ENCODE results near the gene FNDC8. TPM values are rescaled to one million over a fixed set of nuclear protein-coding genes. Genes with fewer than 3 reads are reported as not detected.

Gene FNDC8
- polyA plus RNA-seq, 1 of the 3 experiments (the other 2 are of a cell fraction), result not detected

GRCh38 chr17:35169835-35170363, 48.5 kb downstream of the FNDC8 start:
- POLR2A ChIA-PET, result no interaction called here
- Histone ChIP-seq H3K4me1 (ENCODE audit: control insufficient read depth in 1 of 2, insufficient read depth in 2 of 2, low read depth in 1 of 2, low read length in 1 of 2) (no peaks in the 10 kb centered on the region), H3K9me3 (no peaks in the 10 kb centered on the region), H3K36me3 (replicated peaks in 1 of 2; ENCODE audit: control insufficient read depth in 1 of 2, insufficient read depth in 2 of 2, low read length in 1 of 2) (no peaks in the 10 kb centered on the region), H3K79me2 (ENCODE audit: insufficient read depth) (no peaks in the 10 kb centered on the region), H3K27ac (ENCODE audit: low read depth in 2 of 2, low read length in 1 of 2) (no peak overlapping the region), H3K9ac (no peak overlapping the region), H3F3A (replicated peaks; ENCODE audit: insufficient read depth) (no peaks in the 10 kb centered on the region), H4K20me1 (ENCODE audit: insufficient read depth) (no peaks in the 10 kb centered on the region), H2AFZ (ENCODE audit: low read depth) (no peak overlapping the region), H3K27me3 (ENCODE audit: insufficient read depth) (peaks cover 61% of the 10 kb centered on the region; the same call in 1 of the 2 replicates), H3K4me2 (no peak overlapping the region), H3K4me3 (ENCODE audit: low read depth in 2 of 2, low read length in 1 of 2) (no peak overlapping the region), H3K9me2 (no peaks in the 10 kb centered on the region)
- DNase-seq, result no peak
- no peak for TF ChIP-seq NFIC (IDR thresholded peaks at IDR 0.05; ENCODE audit: borderline replicate concordance)
- 37% methylated on average over 15 of the region's 17 CpGs for WGBS (ENCODE audit: low lambda C conversion rate)
- CTCF ChIA-PET, result interaction anchor here (0.6 to 1.3 kb wide), 5 partner anchors 9 to 1092 kb away, joined by 3 to 4 read pairs (median 3); no protein-coding TSS in a partner anchor

- no peaks in the 10 kb centered on the region for H4K20me1 ChIP-seq (ENCODE audit: insufficient read depth)
- no peaks in the 10 kb centered on the region for H3K36me3 ChIP-seq (replicated peaks in 1 of 2; ENCODE audit: control insufficient read depth in 1 of 2, insufficient read depth in 2 of 2, low read length in 1 of 2)
- H3K27ac ChIP-seq (ENCODE audit: low read depth in 2 of 2, low read length in 1 of 2), result no peak overlapping the region
- DNase-seq, result no peak
- ChIA-PET POLR2A (no interaction called here), CTCF (interaction anchor here (0.9 to 1.3 kb wide), 3 partner anchors 10 to 368 kb away, joined by 3 to 4 read pairs (median 3); no protein-coding TSS in a partner anchor)
- no peak overlapping the region for H3K4me2 ChIP-seq
- H3K9me2 ChIP-seq, result no peaks in the 10 kb centered on the region
- no peaks in the 10 kb centered on the region for H3K9me3 ChIP-seq
- no peaks in the 10 kb centered on the region for H3K4me1 ChIP-seq (ENCODE audit: control insufficient read depth in 1 of 2, insufficient read depth in 2 of 2, low read depth in 1 of 2, low read length in 1 of 2)
- peaks cover 65% of the 10 kb centered on the region; the same call in 1 of the 2 replicates for H3K27me3 ChIP-seq (ENCODE audit: insufficient read depth)
- TF ChIP-seq CTCF (IDR thresholded peaks at IDR 0.05) (peak; percentile 47), USF2 (IDR thresholded peaks at IDR 0.05; ENCODE audit: borderline replicate concordance, low read depth, low read length) (no peak)
- H3K9ac ChIP-seq, result no peak overlapping the region
- no peak overlapping the region for H3K4me3 ChIP-seq (ENCODE audit: low read depth in 2 of 2, low read length in 1 of 2)
- H3F3A ChIP-seq (replicated peaks; ENCODE audit: insufficient read depth), result no peaks in the 10 kb centered on the region
- whole genome bisulfite sequencing (ENCODE audit: low lambda C conversion rate), result 28% methylated on average over 18 of the region's 18 CpGs
- H3K79me2 ChIP-seq (ENCODE audit: insufficient read depth), result no peaks in the 10 kb centered on the region
- H2AFZ ChIP-seq (ENCODE audit: low read depth), result no peak overlapping the region
These were observed 49.8 kb downstream of the FNDC8 start for GRCh38 chr17:35170968-35171771.

- Histone ChIP-seq H3K9ac (no peak overlapping the region), H3F3A (replicated peaks; ENCODE audit: insufficient read depth) (no peaks in the 10 kb centered on the region), H3K9me3 (no peaks in the 10 kb centered on the region), H3K9me2 (no peaks in the 10 kb centered on the region), H4K20me1 (ENCODE audit: insufficient read depth) (no peaks in the 10 kb centered on the region), H3K79me2 (ENCODE audit: insufficient read depth) (no peaks in the 10 kb centered on the region), H3K4me2 (no peak overlapping the region), H3K36me3 (replicated peaks in 1 of 2; ENCODE audit: control insufficient read depth in 1 of 2, insufficient read depth in 2 of 2, low read length in 1 of 2) (no peaks in the 10 kb centered on the region), H3K27ac (ENCODE audit: low read depth in 2 of 2, low read length in 1 of 2) (no peak overlapping the region), H3K4me1 (ENCODE audit: control insufficient read depth in 1 of 2, insufficient read depth in 2 of 2, low read depth in 1 of 2, low read length in 1 of 2) (no peaks in the 10 kb centered on the region), H3K4me3 (ENCODE audit: low read depth in 2 of 2, low read length in 1 of 2) (no peak overlapping the region), H2AFZ (ENCODE audit: low read depth) (no peak overlapping the region), H3K27me3 (ENCODE audit: insufficient read depth) (peaks cover 67% of the 10 kb centered on the region; the same call in 1 of the 2 replicates)
- WGBS (ENCODE audit: low lambda C conversion rate), result 15% methylated on average over 2 of the region's 2 CpGs
- ChIA-PET POLR2A (no interaction called here), CTCF (no interaction called here)
- no peak for DNase-seq
- TF ChIP-seq NFIC (IDR thresholded peaks at IDR 0.05; ENCODE audit: borderline replicate concordance), result no peak
- TF ChIP-seq NRF1 (IDR thresholded peaks at IDR 0.05; ENCODE audit: low read depth, low read length), result no peak
- no peak for TF ChIP-seq EP300 (IDR thresholded peaks at IDR 0.05; ENCODE audit: borderline replicate concordance in 1 of 2, low read depth in 1 of 2, low read length in 1 of 2)
- TF ChIP-seq USF2 (IDR thresholded peaks at IDR 0.05; ENCODE audit: borderline replicate concordance, low read depth, low read length), result no peak
- no peak for TF ChIP-seq YY1 (IDR thresholded peaks at IDR 0.05; ENCODE audit: low read depth)
- TF ChIP-seq JUND (IDR thresholded peaks at IDR 0.05), result no peak
- no peak for TF ChIP-seq ELF1 (IDR thresholded peaks at IDR 0.05)
- no peak for TF ChIP-seq GATA2 (CRISPR knock-in tag; IDR thresholded peaks at IDR 0.05)
- TF ChIP-seq FOSL2 (IDR thresholded peaks at IDR 0.05; ENCODE audit: borderline replicate concordance, low read depth), result no peak
- TF ChIP-seq TEAD4 (IDR thresholded peaks at IDR 0.05; ENCODE audit: borderline replicate concordance, insufficient read depth), result no peak
- TF ChIP-seq SIN3A (IDR thresholded peaks at IDR 0.05; ENCODE audit: borderline replicate concordance, low read depth, low read length), result no peak
- TF ChIP-seq TCF12 (IDR thresholded peaks at IDR 0.05), result no peak
- no peak for TF ChIP-seq RAD21 (IDR thresholded peaks at IDR 0.05; ENCODE audit: low read length)
These were observed 50.4 kb downstream of the FNDC8 start for GRCh38 chr17:35171834-35172233.
